ENCODE measurements around the gene PLEKHA4. TPM values are rescaled to one million over a fixed set of nuclear protein-coding genes. Genes with fewer than 3 reads are reported as not detected.

Gene PLEKHA4
- total and polyA plus RNA-seq, 9 of the 15 experiments (the other 6 are each of a cell fraction or from before 2014, with no cell fraction given) = 0.07 to 30.8 (median 11.4) TPM

DNA sequence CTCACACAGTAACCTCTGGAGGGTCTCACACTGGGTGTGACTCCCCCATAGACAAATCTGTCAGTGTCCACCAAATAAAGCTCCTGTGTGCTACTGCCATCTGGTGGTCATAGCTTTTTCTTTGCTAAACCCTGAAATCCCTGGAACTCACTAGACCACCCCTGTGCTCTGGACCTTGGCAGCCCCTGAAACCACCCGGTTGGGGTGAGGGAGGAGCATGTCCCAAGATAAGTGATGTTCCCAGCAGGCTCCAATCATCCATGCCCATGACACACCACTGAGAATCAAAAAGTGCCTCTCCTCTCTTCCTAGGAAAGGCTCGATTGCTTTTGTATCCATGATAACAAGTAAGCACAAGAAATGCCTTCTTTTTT lies 25.6 kb downstream of the PLEKHA4 start (continued):
- TF ChIP-seq SMC3 (conservative IDR thresholded peaks at IDR 0.05; ENCODE audit: insufficient read depth, low read depth, low read length) (peak; percentile 70), ZBTB7A (IDR thresholded peaks at IDR 0.05; ENCODE audit: borderline replicate concordance, control insufficient read depth, low read depth, low read length) (peak; percentile 79), FOXJ3 (CRISPR knock-in tag; IDR thresholded peaks at IDR 0.05) (no peak), ZNF695 (CRISPR knock-in tag; IDR thresholded peaks at IDR 0.05) (no peak), TAF7 (tag; IDR thresholded peaks at IDR 0.05) (no peak), JUNB (CRISPR knock-in tag; conservative IDR thresholded peaks at IDR 0.05) (no peak), TAL1 (IDR thresholded peaks at IDR 0.05) (peak; percentile 2; the same call in 1 of the 2 replicates), TGIF2 (CRISPR knock-in tag; IDR thresholded peaks at IDR 0.05) (no peak), TEAD1 (CRISPR knock-in tag; IDR thresholded peaks at IDR 0.05) (no peak), POLR2B (IDR thresholded peaks at IDR 0.05; ENCODE audit: low read depth, partially characterized antibody) (no peak), MEIS2 (IDR thresholded peaks at IDR 0.05; ENCODE audit: partially characterized antibody) (peak; percentile 36), SMARCA5 (IDR thresholded peaks at IDR 0.05) (no peak)
- TF ChIP-seq, protein P1, sequence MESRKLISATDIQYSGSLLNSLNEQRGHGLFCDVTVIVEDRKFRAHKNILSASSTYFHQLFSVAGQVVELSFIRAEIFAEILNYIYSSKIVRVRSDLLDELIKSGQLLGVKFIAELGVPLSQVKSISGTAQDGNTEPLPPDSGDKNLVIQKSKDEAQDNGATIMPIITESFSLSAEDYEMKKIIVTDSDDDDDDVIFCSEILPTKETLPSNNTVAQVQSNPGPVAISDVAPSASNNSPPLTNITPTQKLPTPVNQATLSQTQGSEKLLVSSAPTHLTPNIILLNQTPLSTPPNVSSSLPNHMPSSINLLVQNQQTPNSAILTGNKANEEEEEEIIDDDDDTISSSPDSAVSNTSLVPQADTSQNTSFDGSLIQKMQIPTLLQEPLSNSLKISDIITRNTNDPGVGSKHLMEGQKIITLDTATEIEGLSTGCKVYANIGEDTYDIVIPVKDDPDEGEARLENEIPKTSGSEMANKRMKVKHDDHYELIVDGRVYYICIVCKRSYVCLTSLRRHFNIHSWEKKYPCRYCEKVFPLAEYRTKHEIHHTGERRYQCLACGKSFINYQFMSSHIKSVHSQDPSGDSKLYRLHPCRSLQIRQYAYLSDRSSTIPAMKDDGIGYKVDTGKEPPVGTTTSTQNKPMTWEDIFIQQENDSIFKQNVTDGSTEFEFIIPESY (CRISPR knock-in tag; IDR thresholded peaks at IDR 0.05) = no peak
- TF ChIP-seq, protein P2, sequence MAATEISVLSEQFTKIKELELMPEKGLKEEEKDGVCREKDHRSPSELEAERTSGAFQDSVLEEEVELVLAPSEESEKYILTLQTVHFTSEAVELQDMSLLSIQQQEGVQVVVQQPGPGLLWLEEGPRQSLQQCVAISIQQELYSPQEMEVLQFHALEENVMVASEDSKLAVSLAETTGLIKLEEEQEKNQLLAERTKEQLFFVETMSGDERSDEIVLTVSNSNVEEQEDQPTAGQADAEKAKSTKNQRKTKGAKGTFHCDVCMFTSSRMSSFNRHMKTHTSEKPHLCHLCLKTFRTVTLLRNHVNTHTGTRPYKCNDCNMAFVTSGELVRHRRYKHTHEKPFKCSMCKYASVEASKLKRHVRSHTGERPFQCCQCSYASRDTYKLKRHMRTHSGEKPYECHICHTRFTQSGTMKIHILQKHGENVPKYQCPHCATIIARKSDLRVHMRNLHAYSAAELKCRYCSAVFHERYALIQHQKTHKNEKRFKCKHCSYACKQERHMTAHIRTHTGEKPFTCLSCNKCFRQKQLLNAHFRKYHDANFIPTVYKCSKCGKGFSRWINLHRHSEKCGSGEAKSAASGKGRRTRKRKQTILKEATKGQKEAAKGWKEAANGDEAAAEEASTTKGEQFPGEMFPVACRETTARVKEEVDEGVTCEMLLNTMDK (IDR thresholded peaks at IDR 0.05; ENCODE audit: borderline replicate concordance, insufficient read depth, low read depth, low read length, poor library complexity, severe bottlenecking) = no peak
- TF ChIP-seq, protein P3, sequence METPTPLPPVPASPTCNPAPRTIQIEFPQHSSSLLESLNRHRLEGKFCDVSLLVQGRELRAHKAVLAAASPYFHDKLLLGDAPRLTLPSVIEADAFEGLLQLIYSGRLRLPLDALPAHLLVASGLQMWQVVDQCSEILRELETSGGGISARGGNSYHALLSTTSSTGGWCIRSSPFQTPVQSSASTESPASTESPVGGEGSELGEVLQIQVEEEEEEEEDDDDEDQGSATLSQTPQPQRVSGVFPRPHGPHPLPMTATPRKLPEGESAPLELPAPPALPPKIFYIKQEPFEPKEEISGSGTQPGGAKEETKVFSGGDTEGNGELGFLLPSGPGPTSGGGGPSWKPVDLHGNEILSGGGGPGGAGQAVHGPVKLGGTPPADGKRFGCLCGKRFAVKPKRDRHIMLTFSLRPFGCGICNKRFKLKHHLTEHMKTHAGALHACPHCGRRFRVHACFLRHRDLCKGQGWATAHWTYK (CRISPR knock-in tag; IDR thresholded peaks at IDR 0.05) = no peak
- TF ChIP-seq, protein P4, sequence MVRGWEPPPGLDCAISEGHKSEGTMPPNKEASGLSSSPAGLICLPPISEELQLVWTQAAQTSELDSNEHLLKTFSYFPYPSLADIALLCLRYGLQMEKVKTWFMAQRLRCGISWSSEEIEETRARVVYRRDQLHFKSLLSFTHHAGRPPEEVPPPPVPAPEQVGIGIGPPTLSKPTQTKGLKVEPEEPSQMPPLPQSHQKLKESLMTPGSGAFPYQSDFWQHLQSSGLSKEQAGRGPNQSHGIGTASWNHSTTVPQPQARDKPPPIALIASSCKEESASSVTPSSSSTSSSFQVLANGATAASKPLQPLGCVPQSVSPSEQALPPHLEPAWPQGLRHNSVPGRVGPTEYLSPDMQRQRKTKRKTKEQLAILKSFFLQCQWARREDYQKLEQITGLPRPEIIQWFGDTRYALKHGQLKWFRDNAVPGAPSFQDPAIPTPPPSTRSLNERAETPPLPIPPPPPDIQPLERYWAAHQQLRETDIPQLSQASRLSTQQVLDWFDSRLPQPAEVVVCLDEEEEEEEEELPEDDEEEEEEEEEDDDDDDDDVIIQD (CRISPR knock-in tag; IDR thresholded peaks at IDR 0.05) = no peak
- TF ChIP-seq, protein P5, sequence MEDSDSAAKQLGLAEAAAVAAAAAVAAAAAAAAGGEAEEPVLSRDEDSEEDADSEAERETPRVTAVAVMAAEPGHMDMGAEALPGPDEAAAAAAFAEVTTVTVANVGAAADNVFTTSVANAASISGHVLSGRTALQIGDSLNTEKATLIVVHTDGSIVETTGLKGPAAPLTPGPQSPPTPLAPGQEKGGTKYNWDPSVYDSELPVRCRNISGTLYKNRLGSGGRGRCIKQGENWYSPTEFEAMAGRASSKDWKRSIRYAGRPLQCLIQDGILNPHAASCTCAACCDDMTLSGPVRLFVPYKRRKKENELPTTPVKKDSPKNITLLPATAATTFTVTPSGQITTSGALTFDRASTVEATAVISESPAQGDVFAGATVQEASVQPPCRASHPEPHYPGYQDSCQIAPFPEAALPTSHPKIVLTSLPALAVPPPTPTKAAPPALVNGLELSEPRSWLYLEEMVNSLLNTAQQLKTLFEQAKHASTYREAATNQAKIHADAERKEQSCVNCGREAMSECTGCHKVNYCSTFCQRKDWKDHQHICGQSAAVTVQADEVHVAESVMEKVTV (CRISPR knock-in tag; IDR thresholded peaks at IDR 0.05) = peak; percentile 35; the same call in 1 of the 2 replicates
- TF ChIP-seq, protein P6, sequence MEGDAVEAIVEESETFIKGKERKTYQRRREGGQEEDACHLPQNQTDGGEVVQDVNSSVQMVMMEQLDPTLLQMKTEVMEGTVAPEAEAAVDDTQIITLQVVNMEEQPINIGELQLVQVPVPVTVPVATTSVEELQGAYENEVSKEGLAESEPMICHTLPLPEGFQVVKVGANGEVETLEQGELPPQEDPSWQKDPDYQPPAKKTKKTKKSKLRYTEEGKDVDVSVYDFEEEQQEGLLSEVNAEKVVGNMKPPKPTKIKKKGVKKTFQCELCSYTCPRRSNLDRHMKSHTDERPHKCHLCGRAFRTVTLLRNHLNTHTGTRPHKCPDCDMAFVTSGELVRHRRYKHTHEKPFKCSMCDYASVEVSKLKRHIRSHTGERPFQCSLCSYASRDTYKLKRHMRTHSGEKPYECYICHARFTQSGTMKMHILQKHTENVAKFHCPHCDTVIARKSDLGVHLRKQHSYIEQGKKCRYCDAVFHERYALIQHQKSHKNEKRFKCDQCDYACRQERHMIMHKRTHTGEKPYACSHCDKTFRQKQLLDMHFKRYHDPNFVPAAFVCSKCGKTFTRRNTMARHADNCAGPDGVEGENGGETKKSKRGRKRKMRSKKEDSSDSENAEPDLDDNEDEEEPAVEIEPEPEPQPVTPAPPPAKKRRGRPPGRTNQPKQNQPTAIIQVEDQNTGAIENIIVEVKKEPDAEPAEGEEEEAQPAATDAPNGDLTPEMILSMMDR (IDR thresholded peaks at IDR 0.05 in 2 of 3, conservative IDR thresholded peaks at IDR 0.05 in 1 of 3; ENCODE audit: insufficient read depth in 2 of 3, low read depth in 1 of 3, low read length in 3 of 3) = peak; percentile 73 to 90 (median 79)
